Erythroblast (primary cell): Measurements from ENCODE around the gene C2.
A peak's percentile ranks its signal among the peaks of the same experiment; 100 is the strongest.
"Not testable (repeated sequence)": the region's sequence is repeated elsewhere in the genome, so short reads cannot be mapped to it uniquely, and the experiment has no call there.

Experiments
- DNase-seq, 2 experiments: peaks; one replicate each; lab custom pipeline; 2025; lab: John Stamatoyannopoulos, UW
- GATA1 ChIP-seq: IDR thresholded peaks from 2 replicates; pipeline ENCODE4 v1.6.1; 2011; ENCODE audit warnings: low read depth, mild to moderate bottlenecking, control low read depth, low read length, moderate library complexity
- POLR2A ChIP-seq: IDR thresholded peaks from 2 replicates; pipeline ENCODE4 v1.6.1; 2011; ENCODE audit warnings: mild to moderate bottlenecking, low read length

Gene C2

DNA sequence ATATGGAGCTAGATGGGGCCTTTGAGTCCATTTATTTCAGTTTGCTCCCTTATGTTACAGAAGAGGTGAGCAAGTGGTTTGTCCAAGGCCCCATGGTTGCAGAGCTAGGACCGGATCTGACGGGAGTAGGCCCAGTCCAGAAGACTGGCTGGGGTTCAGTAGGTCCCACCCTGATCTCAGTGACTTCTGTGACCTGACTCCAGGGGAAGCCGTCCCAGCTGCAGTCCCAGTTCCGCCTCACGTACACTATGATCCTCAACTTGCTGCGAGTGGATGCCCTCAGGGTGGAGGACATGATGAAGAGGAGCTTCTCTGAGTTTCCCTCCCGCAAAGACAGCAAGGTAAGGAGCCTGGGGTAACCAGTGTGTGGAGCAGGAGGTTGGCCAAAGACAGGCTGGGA, 39.0 kb downstream of the C2 start:
- no peak for DNase-seq
- TF ChIP-seq GATA1 (no peak), POLR2A (no peak)

DNA sequence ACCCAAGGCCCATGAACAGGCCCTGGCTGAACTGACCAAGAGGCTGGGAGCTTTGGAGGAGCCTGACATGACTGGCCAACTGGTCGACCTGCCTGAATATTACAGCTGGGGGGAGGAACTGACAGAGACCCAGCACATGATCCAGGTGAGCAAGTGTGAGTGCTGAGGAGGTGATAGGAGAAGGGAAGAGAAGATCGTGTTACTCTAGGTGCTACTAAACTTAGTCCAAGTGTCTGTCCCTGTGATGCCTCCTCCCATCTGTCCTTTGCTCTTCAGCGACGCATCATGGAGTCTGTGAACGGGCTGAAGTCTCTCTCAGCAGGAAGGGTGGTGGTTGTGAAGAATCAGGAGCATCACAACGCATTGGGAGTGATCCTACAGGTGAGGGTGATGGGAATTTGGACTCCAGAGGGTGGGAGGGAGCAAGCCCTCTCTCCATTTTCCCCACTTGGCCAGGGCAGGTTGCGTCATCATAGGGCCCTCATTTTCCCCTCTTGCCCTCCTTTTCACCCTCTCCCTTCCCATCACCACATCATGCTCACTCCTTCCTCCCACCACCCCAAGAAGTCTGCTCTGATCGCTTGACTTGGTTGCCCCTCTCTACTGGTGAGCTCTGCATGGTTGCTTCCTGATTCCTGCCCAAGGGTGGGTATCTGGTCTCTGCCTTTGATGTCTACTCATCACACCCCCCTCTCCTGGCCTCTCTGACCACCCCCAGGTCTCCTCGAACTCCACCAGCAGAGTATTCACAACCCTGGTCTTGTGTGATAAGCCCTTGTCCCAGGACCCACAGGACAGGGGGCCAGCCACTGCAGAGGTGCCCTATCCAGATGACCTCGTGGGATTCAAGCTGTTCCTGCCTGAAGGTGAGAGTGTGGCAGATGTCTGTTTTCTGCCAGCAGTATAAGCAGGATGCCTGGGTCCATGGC, 39.7 kb downstream of the C2 start:
- DNase-seq, result no peak
- TF ChIP-seq GATA1 (no peak), POLR2A (no peak)

DNA sequence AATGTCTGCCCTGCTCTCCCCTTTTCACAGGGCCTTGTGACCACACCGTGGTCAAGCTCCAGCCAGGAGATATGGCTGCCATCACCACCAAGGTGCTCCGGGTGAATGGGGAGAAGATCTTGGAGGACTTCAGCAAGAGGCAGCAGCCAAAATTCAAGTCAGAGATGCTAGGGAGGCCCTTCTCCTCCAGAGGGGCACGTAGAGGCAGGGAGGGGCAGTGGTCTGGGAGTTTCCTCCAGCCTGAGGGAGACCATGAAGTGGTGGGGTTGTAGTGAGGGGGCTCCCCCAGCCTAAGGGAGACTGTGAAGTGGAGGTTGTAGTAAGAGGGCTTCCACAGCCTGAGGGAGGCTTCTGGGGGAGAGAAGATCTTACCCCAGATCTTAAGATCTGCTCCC, 40.4 kb downstream of the C2 start:
- no peak for TF ChIP-seq POLR2A
- no peak for TF ChIP-seq GATA1
- no peak for DNase-seq

DNA sequence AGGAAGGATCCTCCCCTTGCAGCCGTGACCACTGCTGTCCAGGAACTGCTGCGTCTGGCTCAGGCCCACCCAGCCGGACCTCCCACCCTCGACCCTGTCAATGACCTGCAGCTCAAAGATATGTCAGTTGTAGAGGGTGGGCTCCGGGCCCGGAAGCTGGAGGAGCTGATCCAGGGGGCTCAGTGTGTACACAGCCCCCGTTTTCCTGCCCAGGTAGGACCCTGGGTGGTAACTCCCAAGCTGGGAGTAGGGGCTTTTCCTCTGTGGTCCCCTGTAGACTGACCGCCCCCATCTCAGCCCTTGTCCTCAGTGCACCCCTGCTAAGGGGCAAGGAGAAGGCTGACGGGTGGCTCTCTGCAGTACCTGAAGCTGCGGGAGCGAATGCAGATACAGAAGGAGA, 40.8 kb downstream of the C2 start:
- TF ChIP-seq GATA1, result no peak
- TF ChIP-seq POLR2A, result no peak
- no peak for DNase-seq

DNA sequence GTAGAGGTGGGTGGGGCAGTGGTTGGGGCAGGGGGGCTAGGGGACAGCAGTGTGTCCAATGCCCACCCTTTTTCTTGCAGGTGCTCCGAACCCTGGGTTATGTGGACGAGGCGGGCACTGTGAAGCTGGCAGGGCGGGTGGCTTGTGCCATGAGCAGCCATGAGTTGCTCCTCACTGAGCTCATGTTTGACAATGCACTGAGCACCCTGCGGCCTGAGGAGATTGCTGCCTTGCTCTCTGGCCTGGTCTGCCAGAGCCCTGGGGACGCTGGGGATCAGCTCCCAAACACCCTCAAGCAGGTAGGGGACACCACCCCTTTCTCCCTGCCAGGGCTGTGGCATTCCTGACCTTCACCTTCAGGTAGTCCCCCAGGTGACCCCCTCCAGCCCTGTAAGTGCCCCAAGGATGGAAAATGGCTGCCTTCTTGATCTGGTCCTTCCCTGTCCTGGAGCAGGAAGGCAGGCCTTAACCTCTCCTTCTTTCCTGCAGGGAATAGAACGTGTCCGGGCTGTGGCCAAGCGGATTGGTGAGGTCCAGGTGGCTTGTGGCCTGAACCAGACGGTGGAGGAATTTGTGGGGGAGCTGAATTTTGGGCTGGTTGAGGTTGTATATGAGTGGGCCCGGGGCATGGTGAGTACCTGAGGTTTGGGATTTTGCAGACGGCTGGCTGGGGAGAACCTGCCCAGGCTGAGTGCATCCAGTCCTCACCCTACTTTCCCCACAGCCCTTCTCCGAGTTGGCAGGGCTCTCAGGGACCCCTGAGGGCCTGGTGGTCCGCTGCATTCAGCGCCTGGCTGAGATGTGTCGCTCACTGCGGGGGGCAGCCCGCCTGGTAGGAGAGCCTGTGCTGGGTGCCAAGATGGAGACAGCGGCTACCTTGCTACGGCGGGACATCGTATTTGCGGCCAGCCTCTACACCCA, 41.5 kb downstream of the C2 start:
- DNase-seq, result no peak

DNA sequence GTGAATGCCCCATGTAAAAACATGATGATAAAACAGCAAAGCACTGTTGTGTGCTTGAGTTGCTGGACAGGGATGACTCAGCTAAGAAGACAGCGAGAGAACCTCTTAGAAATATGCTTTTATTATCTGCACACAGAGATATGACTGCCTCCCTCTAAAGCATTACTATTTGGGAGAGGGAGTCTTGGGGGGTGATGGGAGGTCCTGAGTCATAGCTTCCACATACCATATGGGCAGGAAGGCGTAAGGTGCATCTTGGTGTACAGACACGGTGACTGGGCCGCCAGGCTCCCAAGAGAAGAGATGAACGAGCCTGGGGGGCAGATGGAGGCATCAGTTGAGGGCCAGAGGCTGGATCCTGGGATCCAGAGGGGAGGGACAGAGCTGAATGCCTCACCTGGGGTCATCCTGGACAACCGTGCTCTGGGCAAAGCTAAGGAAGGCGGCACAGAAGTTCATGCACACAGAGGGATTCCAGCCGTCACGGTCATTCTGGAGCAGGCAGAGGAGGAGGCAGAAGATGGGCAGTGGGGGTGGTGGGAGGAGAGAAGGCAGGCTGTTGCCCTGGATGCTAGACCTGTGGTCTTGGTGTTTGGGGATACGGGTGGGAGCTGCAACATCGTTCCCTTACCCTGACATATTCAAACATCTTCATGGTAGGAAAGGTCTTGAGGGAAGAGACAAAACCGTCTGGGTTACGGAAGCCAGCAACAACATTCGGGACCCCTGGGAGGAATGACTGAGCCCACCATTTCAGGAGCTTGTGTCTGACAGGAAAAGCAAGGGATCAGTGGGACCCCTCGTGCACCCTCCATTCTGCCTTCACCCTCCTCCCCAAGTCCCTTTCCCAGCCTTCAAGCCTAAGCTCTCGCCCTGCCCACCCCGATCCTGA, 42.4 kb downstream of the C2 start:
- peak; percentile 51 to 62 for DNase-seq
- TF ChIP-seq POLR2A, result no peak
- TF ChIP-seq GATA1, result no peak

More for the DNA sequence above, 41.5 kb downstream of the C2 start:
- TF ChIP-seq GATA1, result no peak
- TF ChIP-seq POLR2A, result no peak

DNA sequence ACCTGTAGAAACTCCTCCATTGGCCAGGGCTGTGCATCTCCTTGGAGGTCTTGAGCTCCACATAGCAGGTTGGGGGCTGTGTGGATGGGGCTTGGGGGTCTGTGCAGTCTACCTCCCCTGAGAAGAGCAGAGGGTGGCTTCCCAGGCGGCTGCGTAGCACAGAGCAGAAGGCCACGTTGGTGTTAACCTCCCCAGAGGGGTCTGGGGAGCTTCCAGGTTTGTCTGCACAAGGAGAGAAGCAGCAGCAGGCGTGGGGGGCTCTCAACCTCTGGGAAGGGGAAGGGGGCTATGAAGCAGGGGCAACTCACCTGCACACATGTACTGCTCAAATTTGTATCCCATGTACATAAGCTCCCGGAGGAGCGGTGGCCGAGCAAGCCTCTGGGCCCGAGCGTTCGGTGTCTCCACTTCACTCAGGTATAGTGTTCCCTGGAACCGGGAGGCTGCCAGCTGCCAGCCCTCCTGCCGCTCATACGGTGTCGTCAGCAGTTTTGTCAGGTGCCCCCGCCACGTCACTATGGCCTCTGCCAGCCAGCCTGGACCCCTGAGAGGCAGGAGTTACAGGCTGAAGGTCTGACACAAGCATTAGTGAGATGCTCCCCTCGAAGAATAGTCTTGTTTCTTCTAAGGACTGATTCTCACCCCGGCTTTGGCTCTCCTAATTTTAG, 43.2 kb downstream of the C2 start:
- no peak for TF ChIP-seq GATA1
- TF ChIP-seq POLR2A, result no peak
- DNase-seq, result no peak

DNA sequence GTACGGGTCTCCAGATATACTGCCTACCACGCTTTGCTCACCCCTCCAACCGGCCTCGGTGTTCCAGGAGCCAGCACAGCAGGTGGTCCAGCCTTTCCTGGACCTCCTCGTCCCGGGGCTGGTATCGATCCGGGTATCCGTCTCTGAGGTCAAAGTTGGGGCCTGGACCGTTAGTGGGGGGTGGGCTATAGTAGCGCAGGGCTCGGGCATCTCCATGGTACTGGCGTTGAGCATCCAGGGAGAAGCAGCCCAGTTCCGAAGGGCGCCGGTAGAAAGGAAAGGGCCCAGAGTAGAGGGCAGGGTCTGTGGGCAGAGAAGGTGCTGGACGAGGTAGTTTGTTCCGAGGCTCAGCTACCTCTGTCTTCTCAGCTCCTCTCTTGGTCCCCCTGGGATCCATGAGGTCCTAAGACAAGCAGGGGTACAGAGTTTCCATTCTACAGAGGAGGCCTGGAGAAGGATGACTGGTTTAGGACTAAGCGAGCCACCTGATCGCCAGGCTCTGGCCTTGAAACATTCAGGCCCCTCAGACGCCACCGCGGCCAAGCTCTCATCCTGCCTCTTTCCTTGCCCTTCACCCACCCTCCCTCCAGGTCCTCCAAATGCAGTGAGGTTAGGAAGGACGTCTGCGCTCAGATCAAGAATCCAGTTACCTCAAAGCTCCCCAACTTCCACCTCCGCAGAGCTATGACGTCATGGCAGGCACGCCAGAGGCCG, 43.9 kb downstream of the C2 start:
- no peak for TF ChIP-seq POLR2A
- TF ChIP-seq GATA1, result no peak
- DNase-seq, result no peak

DNA sequence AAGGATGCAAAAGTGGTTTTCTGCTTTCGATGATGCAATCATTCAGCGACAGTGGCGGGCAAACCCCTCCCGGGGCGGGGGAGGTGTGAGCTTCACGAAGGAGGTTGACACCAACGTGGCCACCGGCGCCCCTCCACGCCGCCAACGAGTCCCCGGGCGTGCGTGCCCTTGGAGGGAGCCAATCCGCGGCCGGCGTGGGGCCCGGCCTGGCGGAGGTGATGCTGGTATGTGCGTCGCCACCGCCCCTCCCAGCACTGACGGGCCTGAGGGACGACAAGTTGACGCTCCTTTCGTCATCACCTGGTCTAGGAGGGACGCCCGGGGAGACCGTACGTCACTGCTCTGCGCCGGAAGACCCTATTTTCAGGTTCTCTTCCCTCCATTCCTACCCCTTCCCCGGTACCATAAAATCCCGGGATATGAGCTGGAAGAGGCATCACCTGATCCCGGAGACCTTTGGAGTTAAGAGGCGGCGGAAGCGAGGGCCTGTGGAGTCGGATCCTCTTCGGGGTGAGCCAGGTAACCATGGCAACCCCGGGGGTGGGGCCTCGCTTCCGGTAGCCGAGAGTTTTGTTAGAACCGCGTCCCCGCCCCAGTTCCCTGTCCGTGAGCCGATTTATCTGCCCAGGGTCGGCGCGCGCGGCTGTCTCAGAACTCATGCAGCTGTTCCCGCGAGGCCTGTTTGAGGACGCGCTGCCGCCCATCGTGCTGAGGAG, 44.6 kb downstream of the C2 start, which contains the start of gene DXO:
Gene DXO, minus strand, starts transcription at position 146 of the 716 bp plus-strand sequence. CDS start 463 bp downstream, outside the sequence.
- peak; percentile 99 for DNase-seq
- TF ChIP-seq POLR2A, result peak; percentile 61
- no peak for TF ChIP-seq GATA1

DNA sequence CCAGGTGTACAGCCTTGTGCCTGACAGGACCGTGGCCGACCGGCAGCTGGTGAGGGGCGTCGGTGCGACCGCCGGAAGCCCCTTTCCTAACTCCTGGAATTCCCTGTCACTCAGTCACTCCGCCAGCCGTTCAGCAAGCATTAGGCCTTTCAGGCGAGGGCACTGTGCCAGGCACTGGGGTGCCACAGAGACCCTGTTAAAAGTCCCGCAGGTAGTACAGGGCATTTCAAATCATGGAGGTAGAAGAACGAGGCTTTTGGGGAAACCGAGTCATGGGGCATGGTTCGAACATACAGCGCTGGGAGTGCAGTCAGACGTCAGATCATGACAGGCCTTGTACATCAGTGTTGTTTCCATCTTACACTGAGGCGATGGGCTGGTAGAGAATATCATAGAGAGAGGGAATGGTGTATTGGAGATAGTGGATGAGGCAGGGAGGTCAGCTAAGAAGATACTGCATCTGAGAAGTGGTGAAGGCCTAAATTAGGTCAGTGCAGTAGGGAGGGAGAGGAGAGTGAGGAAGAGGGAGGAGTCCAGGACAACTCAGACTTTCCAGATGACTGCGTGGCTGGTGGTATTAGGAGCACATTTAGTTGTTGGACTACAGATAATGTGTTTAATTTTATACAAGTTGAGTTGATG, 45.3 kb downstream of the C2 start:
- TF ChIP-seq GATA1 (no peak), POLR2A (peak; percentile 60)
- DNase-seq, result peak; percentile 47 to 60

DNA sequence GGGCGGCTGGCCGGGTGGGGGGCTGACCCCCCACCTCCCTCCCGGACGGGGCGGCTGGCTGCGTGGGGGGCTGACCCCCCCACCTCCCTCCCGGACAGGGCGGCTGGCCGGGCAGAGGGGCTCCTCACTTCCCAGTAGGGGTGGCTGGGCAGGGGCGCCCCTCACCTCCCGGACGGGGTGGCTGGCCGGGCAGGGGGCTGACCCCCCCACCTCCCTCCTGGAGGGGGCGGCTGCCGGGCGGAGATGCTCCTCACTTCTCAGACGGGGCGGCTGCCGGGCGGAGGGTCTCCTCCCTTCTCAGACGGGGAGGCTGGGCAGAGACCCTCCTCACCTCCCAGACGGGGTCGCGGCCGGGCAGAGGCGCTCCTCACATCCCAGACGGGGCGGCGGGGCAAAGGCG, 48.5 kb downstream of the C2 start:
- not testable (repeated sequence) for DNase-seq
